ENCODE results near the gene PAK6. TPM values are rescaled to one million over a fixed set of nuclear protein-coding genes. Genes with fewer than 3 reads are reported as not detected.

Gene PAK6
- total RNA-seq, 1 experiment from 2014 or later, result 0.17 TPM

DNA sequence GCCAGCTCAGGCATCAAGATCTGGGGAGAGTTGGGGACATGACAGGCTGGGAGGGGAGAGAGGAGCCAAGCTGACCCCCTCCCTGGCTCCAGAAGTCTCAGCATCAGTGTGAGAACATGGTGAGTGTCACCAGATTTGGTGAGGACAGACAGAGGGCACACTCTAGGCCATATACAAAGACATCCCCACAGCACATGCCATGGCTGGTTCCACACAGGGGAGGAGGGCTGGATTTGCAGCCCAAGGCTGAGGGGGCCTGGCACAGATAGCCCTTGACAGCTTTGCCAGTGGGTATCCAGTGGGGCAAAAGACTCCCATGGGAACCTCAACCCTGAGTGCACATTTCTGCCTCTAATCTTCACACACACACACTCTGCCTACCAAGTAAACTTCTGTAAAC lies 54.1 kb downstream of the PAK6 start:
- no peak for DNase-seq (ENCODE audit: low spot score)

DNA sequence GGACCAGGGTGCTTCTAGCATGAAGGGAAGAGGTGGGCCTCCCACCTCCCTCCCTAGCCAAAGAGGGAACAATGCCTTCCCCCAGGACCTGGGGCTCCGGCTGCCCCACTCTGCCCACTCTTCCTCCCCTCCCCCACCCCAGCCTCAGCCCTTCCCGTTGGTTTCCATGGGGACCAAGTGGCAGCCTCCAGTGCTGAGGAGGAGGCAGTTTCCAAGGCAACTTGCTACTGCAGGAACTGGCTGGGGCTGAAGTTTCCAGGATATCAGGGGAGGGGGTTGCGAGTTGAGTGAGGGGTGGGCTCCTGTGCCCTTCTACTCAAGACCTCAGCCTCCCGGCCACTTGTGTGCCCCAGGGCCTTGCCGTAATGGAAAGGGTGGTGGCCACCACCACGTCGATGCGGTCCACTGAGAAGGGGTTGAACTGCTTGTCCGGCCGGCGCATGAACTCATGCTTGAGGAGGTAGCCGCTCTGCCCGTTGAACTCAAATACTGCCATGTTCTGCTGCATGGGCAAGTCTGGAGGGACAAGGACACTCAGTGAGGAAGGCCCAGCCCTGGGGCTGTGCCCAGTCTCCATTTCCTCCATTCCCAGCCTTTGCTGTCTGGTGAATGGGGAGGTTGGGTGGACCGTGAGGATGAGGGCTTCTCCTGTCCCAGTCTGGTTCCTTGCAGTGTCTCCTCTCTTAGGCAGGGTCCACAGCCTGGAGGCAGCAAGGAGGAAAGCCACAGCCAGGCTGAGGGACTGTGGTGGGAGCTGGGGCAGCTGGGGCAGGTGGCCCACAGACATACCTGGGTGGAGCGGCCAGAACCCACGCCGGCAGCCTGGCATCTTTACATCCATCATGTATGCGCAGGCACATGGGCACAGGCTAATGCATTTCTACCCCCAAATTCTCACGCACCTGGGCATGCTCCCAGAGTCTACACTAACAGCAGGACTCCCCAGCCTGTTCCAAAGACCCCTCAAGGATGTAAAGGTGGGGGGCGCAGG lies 55.3 kb downstream of the PAK6 start:
- DNase-seq (ENCODE audit: low spot score), result no peak

DNA sequence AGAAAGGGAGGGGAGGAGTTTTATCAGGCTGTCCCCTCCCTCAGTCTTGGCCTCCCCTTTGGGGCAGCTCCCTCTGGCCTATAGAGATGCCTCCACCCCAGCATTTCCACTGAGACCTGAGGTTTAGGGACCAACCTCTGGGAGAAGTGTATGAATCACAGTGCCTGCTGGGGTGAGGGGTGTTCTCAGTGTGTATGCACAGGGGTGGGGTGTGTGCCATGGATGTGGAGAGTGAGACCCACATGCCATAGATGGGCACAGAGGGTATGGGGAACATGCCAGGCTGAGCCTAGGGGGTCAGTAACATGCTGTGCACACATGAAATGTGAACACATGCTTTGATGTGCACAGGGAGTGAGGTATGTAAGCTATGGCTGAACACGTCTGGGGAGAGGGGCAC lies 56.4 kb downstream of the PAK6 start:
- no peak for DNase-seq (ENCODE audit: low spot score)

DNA sequence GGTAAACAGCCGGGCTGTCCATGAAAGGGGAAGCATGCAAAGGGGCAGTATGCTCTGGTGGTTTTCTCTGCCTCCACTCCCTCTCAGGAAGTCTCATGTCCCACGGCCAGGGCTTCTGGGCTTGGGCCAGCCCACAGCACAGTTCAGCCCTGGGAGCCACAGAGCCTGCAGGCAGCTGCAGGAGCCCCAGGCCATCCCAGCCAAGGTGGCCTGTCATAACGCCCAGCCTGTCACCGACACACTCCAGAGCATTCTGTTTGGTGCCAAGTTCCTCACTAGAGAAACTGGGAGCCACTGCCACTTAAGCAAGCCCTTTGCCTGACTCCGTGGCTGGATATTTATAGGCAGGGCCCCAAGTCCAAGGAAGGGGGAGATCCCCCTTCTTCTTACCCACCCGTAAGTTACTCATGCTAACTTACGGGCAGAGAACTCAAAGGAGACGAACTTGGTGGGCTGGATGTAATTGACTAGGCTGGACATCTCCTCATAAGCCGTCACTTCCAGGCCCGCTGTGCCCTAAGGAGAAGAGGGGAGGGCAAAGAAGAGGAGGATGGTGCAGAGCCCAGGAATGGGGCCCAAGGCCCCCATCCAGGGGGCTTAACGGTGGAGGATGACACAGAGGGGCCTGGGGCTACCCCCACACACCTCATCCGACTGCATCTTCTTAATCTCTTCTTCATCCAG lies 57.2 kb downstream of the PAK6 start:
- DNase-seq (ENCODE audit: low spot score), result no peak

DNA sequence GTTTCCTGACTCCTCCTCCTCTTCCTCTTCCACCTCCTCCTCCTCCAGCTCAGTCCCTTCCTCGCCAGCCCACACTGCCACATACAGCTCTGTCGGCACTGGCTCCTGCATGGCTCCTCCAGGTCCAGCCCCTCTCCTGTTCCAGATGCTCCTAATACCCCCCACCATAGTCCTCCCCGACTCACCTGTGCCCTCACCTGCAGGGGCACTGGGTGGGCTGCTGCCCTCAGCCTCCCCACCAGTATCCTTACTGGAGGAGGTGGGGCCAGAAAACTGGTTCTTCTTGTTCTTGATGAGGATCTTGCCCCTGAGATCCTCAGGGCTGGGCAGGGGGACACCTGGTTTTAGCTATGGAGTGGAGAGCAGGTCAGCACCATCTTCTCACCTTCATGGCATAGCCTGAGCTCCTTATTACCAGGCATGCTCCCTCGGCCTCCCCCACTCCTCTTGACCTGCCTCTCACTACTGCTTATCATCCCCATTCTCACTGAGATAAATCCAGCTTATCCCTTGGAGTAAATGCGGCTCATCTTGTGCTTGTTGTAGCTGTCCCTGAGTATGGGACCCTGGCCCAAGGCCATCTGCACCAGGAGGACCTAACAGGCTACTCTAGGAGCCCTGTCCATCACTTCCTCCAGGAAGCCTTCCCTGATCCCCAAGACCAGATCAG lies 57.8 kb downstream of the PAK6 start:
- no peak for DNase-seq (ENCODE audit: low spot score)

DNA sequence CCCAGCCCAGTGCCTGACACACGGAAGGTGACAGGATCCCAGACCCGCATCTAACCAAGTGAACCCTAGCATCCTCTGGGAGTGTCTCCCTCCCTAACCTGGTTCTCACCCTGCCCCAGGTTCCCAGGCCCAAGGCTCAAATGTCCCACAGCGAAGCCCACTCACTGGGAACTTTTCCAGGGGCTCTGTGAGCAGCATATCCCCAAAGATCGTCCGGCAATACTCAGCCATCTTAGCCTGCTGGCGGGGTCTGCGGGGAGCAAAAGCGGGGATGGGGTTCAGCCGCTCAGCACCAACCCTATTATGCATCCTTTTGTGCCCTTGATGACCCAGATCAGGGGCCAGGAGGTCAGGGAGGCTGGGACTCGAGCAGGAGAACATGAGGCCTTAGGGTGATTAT lies 58.5 kb downstream of the PAK6 start:
- no peak for DNase-seq (ENCODE audit: low spot score)

DNA sequence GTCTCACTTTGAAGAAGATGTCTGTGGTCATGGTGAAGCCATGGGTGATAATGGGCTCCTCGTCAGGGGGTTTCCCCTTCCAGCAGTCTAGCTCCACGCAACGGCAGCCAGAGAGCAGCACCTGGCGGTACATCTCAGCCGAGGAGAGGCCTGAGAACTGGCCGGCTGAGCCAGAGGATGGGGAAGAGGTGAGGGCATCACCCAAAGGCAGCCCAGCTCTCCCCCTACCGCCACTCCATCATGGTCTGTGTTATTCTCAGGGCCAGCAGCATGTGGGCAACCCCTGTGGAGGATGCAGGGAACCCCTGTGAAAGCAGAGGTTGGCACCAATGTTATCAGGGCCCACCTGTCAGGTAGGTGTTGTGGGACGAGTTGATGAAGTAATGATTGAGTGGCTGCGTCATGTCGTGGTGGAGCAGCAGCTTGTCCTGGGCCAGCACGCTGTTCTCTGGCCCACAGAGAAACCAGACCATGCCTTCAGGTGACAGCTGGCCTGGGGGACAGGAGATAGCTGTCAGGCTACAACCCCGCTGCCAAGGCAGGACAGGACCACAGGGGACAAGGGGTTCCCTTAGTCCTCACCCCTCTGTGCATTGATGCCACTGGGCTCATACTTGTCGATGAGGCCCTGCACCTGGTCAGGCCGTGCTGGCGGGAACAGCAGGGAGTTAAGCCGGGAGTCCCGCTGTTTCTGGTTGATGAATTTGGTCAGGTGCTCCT lies 59.5 kb downstream of the PAK6 start:
- no peak for DNase-seq (ENCODE audit: low spot score)

DNA sequence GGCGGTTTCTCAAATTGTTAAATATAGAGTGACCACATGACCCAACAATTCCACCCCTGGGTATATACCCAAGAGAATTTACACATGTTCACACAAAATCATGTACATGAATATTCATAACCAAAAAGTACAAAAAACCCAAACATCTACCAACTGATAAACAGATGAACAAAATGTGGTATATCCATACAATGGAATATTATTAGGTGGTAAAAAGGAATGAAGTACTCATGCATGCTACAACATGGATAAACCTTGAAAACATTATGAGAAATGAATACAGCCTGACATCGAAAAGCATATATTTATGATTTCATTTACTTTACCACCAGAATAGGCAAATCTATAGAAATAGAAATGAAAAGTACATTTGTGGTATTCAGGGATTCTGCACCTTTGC lies 61.5 kb downstream of the PAK6 start:
- no peak for DNase-seq (ENCODE audit: low spot score)

DNA sequence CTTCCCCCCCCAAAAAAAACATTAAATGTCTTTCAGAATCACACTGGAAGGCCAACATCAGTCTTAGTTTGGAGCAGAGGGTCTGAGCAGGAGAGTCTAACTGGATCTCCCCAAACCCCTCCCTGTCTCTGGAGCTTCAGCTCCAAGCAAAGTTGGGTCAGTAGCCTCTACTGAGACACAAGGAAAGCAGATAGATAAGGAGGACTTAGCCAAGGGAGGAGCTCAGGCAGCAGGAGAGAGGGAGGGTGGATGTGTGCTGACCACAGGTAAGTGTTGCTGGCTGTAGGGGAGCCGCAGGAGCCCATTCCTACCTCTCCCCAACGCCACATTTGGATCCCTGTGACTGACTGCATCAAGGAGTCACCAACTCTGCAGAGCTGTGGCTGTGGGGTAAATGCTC lies 61.9 kb downstream of the PAK6 start:
- no peak for DNase-seq (ENCODE audit: low spot score)

DNA sequence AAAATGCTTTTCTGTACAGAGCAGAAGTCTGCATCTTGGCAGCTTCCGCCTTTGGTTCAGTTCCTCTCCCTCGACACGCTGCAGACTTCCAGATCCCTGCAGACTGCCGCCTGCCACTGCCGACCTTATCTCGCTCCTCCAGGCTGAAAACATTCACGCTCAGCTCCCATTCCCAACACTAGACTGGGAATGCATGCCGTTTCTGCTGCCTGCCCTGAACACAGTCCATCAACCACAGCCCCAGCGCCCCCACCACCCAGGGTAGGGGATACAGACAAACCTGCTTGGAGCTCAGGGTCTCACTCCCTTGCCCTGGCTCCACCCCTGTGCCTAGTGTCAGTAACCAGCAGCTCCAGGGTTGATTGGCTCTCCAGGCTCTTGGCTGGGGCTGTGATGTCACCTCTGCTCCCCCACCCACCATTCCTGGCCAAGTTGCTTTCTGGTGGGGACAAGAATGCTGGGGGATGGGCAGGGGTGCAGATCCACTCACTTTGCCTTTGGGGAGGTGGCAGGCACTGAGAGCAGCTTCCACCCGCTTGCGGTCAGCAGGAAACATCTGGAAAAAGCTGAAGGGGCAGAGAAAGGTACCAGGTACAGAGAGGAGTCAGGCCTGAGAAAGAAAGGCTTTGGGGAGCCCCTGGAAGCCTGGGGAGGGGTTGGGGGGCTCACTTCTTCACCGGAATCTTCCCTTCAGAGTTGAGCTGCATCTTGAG lies 62.8 kb downstream of the PAK6 start:
- DNase-seq (ENCODE audit: low spot score), result no peak

DNA sequence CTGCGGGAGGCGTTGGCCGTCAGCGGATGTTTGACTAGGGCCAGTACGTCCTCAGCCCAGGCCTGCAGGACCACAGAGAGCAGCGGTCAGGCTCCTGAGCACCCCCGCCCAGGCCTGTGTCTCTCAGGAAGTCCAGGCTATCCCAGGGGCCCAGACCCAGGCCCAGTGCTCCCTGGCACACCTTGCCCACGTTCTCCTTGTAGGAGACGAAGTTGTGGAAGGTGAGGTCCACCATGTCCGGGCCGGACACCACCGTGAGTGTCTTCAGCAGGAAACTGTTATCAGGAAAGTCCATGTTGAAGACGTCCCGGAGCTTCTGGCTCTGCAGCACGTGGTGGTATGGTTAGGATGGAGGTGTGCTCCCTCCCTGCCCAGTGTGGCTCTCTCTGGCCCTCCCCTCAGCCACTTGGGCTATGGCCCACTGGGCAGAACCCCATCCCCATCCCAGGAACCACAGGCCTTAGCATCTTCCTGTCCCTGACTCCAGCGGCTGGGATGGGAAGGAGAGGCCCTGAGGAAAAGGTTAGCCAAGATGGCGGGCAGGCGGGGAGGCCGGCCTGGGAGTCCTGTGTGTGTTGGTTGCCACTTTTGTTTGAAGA lies 63.5 kb downstream of the PAK6 start:
- no peak for DNase-seq (ENCODE audit: low spot score)

DNA sequence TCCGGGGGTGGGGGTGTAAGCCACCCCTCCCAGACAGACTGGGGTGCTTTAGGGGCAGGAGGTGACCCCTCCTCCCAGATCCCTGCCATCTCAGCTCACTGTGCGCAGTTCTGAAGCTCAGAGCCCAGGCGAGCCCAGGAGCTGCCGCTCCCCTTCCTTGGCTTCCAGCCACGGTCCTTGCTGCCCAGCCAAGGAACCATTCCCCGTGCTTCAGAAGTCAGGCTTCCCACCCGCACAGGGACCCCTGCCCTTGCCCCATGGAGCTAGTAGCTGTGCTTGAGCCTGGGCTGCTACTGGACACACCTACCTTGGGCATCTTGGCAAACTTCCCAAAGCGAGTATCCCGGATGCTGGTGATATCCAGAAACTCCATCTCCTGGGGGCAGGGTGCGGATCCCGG lies 64.1 kb downstream of the PAK6 start:
- no peak for DNase-seq (ENCODE audit: low spot score)

DNA sequence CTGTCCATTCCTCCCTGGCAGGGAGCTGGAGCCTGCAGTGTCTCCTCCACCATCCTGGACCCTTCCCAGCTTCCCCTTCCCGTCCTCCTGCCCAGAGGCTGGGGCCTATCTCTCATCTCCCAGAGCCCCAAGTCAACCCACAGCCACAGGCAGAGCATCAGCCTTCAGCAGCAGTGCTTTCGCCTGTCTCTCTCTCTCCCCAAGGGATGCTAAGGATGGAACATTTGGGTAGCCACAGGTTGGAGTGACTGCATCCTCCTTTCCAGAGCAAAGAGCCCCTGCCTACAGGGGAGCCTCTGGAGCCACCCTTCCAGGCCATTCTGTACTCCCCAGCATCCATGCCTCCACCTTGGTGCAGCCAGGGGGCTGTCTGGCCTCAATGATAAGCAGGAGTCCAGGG lies 64.7 kb downstream of the PAK6 start:
- no peak for DNase-seq (ENCODE audit: low spot score)

DNA sequence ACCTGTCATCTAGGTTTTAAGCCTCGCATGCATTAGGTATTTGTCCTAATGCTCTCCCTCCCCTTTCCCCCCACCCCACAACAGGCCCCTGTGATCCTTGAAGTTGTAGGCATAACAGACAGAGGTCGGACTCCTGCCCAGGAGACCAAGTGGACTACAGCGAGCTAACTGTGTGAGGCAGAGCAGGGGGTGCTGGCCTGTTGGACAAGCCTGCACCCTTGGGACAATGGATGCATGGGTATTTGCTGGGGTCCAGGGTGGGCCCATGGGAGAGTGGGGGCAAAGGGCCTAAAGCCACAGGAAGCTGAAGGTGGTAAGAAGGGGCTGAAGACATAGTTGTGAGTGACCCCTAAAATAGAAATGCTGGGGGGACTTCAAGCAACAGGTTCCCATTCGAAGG lies 66.4 kb downstream of the PAK6 start:
- no peak for DNase-seq (ENCODE audit: low spot score)

DNA sequence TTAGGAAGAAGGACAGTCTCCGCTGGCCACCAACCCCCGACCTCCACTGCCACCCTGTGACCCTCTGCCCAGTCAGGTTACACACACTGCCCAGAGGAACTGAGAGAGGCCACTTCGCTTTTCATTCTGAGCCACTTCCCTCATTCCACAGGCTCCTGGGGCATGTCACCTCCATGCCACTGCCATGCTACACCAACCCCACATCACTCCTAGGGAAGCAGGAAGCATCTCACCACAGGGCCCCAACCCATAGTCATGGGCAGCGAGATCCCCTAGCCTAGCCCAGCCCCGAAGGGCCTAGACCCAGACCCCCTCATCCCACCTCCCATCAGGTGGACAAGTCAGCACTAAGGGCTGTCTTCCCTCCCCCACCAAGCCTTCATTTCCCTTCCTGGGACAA lies 67.5 kb downstream of the PAK6 start:
- no peak for DNase-seq (ENCODE audit: low spot score)

DNA sequence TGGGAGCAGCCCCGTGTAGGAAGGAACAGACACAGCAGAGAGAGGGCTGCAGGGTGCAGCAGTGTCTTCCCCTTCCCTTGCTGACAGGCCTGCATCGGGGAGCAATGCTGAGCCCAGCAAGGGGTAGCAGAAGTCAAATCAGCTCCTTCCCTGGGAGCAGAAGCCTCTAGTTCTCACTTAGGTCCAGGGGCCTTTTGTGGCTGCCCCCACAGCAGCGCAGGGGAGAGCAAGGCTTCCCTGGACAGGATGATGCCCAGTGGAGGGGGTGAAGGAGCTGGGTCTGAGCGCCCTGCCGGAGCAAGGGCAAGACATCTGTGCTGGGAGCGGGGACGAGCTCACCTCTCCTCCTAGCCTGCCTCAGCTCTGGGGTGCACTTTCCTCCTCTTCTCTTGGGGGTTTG lies 68.0 kb downstream of the PAK6 start:
- no peak for DNase-seq (ENCODE audit: low spot score)

DNA sequence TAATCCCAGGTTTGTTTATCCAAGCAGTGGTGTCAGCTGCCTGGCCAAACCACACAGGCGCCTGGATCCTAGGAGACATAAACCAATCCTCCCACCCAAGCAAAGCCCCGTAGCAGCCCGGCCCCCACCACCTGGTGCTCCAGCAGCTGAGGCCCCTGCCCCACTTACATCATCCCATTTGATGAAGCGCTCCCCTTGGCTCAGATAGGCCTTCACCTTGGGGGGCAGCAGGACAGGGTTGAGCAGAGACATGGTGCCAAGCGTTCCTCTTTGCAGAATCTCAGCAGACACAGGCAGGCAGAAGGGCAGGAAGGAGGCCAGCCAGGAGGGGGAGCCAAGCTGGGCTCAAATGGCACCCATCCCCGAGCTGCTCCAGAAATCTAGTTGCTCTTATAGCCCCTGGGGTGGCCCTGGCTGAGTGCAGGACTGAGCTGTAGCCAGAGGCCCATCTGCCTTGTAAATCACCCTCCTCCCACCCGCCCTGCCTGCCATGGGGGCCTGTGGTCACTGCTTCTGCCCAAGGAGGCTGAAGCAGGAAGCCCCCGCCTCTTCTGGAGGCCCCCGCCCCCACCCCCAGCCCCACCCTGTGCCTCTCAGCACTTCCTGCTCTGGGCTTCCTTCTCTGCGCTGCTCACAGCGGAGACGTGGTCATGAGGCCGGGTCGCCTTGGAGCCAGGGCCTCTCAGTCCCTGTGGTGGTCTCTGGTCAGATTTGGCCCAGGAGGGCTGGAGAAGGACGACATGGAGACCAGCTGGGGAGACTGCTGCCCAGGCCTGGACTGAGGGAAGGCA lies 68.8 kb downstream of the PAK6 start, which contains the start of gene PLCB2:
PLCB2 (minus strand) TSS at position 515 of the 791 bp plus-strand sequence; CDS start at position 252, 263 bp downstream.
- no peak for DNase-seq (ENCODE audit: low spot score)

DNA sequence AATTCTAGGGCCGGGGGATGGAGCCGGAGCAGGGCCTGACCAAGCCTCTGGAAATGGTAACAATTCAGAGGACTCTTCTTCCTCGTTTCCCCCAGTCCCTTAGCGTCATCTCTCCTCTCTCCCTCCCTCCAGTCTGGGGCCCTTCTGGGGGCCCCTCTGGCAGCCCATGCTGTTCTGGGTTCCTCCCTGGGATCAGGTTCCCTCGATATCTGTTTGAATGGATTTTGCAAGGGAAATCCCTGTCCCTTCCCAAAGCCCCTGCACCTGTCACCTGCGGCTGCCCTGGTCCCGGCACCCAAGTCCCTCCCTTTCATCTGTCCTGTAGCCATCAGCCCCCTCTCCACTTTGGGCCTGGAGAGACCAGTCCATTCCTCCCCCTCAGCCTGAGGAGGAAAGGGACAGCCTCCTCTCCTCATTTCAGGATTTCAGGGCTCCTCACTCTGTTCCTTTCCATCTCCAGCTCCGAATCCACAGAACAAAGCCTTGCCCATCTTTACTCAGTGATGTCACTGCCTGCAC lies 70.5 kb downstream of the PAK6 start:
- DNase-seq (ENCODE audit: low spot score), result no peak

Measured in A172 (cell line).